Measurements from ENCODE around the gene TSPAN16. TPM values are rescaled to one million over a fixed set of nuclear protein-coding genes. Genes with fewer than 3 reads are reported as not detected.
"Not testable (repeated sequence)": the region's sequence is repeated elsewhere in the genome, so short reads cannot be mapped to it uniquely, and the experiment has no call there.

The TSPAN16 gene
- total RNA-seq, 1 donor from 2014 or later = not detected

- Mint-ChIP-seq H3K27ac (ENCODE audit: unreplicated experiment) (peak overlapping the region; percentile 69), H3K36me3 (ENCODE audit: unreplicated experiment) (no peaks in the 10 kb centered on the region), H3K9me3 (ENCODE audit: unreplicated experiment) (peaks cover 6% of the 10 kb centered on the region), H3K4me1 (ENCODE audit: low read depth, unreplicated experiment) (peaks cover 11% of the 10 kb centered on the region), H3K4me3 (ENCODE audit: unreplicated experiment) (peak overlapping the region; percentile 57), H3K27me3 (ENCODE audit: unreplicated experiment) (peaks cover 3% of the 10 kb centered on the region)
- DNase-seq = no peak
- no peak for TF ChIP-seq CTCF (IDR thresholded peaks at IDR 0.05; ENCODE audit: partially characterized antibody, unreplicated experiment)
Measured at GRCh38 chr19:11347546-11348039, 51.6 kb downstream of the TSPAN16 start.

- Mint-ChIP-seq H3K27ac (ENCODE audit: unreplicated experiment) (no peak overlapping the region), H3K9me3 (ENCODE audit: unreplicated experiment) (peaks cover 7% of the 10 kb centered on the region), H3K36me3 (ENCODE audit: unreplicated experiment) (no peaks in the 10 kb centered on the region), H3K4me3 (ENCODE audit: unreplicated experiment) (no peak overlapping the region), H3K4me1 (ENCODE audit: low read depth, unreplicated experiment) (peaks cover 11% of the 10 kb centered on the region), H3K27me3 (ENCODE audit: unreplicated experiment) (peaks cover 7% of the 10 kb centered on the region)
- no peak for TF ChIP-seq CTCF (IDR thresholded peaks at IDR 0.05; ENCODE audit: partially characterized antibody, unreplicated experiment)
- DNase-seq = no peak
Measured at GRCh38 chr19:11349171-11349570, 53.2 kb downstream of the TSPAN16 start.

GRCh38 chr19:11354102-11354501 lies 58.1 kb downstream of the TSPAN16 start:
- not testable (repeated sequence) for H3K27ac Mint-ChIP-seq (ENCODE audit: unreplicated experiment); H3K4me3 Mint-ChIP-seq (ENCODE audit: unreplicated experiment)

GRCh38 chr19:11355160-11356073 lies 59.5 kb downstream of the TSPAN16 start, which contains the start of gene PLPPR2:
PLPPR2 (plus strand) TSS chr19:11355432; CDS start chr19:11357674, 2,242 bp downstream.
- peak within 1 kb of the TSS; percentile 96 for H3K27ac Mint-ChIP-seq (ENCODE audit: unreplicated experiment)
- peak within 1 kb of the TSS; percentile 100 for H3K4me3 Mint-ChIP-seq (ENCODE audit: unreplicated experiment)
- H3K9me3 Mint-ChIP-seq (ENCODE audit: unreplicated experiment) = peaks cover 9% of the 10 kb centered on the region
- DNase-seq = peak; percentile 98
- peaks cover 11% of the 10 kb centered on the region for H3K27me3 Mint-ChIP-seq (ENCODE audit: unreplicated experiment)
- peaks cover 9% of the 10 kb centered on the region for H3K4me1 Mint-ChIP-seq (ENCODE audit: low read depth, unreplicated experiment)
- no peak for TF ChIP-seq CTCF (IDR thresholded peaks at IDR 0.05; ENCODE audit: partially characterized antibody, unreplicated experiment)
- peaks cover 5% of the 10 kb centered on the region for H3K36me3 Mint-ChIP-seq (ENCODE audit: unreplicated experiment)

More at GRCh38 chr19:11354102-11354501, 58.1 kb downstream of the TSPAN16 start:
- H3K4me1 Mint-ChIP-seq (ENCODE audit: low read depth, unreplicated experiment); DNase-seq; H3K36me3 Mint-ChIP-seq (ENCODE audit: unreplicated experiment): not testable (repeated sequence)
- Mint-ChIP-seq H3K9me3 (ENCODE audit: unreplicated experiment) (peaks cover 10% of the 10 kb centered on the region), H3K27me3 (ENCODE audit: unreplicated experiment) (peaks cover 11% of the 10 kb centered on the region)

- H3K4me1 Mint-ChIP-seq (ENCODE audit: low read depth, unreplicated experiment) = peaks cover 9% of the 10 kb centered on the region
- H3K27me3 Mint-ChIP-seq (ENCODE audit: unreplicated experiment) = peaks cover 11% of the 10 kb centered on the region
- H3K27ac Mint-ChIP-seq (ENCODE audit: unreplicated experiment) = peak overlapping the region; percentile 96
- DNase-seq = no peak
- H3K9me3 Mint-ChIP-seq (ENCODE audit: unreplicated experiment) = peaks cover 9% of the 10 kb centered on the region
- peak overlapping the region; percentile 100 for H3K4me3 Mint-ChIP-seq (ENCODE audit: unreplicated experiment)
- peaks cover 5% of the 10 kb centered on the region for H3K36me3 Mint-ChIP-seq (ENCODE audit: unreplicated experiment)
- TF ChIP-seq CTCF (IDR thresholded peaks at IDR 0.05; ENCODE audit: partially characterized antibody, unreplicated experiment) = no peak
Measured at GRCh38 chr19:11356074-11356397, 60.1 kb downstream of the TSPAN16 start.
